Hindlimb muscle (tissue), 1 donor: ENCODE results near the gene PHF21A. TPM values are rescaled to one million over a fixed set of nuclear protein-coding genes. Genes with fewer than 3 reads are reported as not detected.
"Not testable (repeated sequence)": the region's sequence is repeated elsewhere in the genome, so short reads cannot be mapped to it uniquely, and the experiment has no call there.

ENCODE experiments used
- DNase-seq: peaks from one replicate; pipeline ENCODE4 v3.0.0-alpha.2; 2013
- polyA plus RNA-seq: library from polyadenylated mRNA; unstranded; fragments of 120-200 nt; gene quantifications from one replicate; pipeline ENCODE4 v1.2.1, GENCODE V29; 2013; ENCODE audit not compliant: insufficient read length

The PHF21A gene
- polyA plus RNA-seq, 1 donor: 37.4 TPM

- DNase-seq: no peak
Observed at GRCh38 chr11:45902452-45903380, 218.5 kb downstream of the PHF21A start.

- no peak for DNase-seq
Observed at GRCh38 chr11:45901626-45902025, 219.6 kb downstream of the PHF21A start.

- DNase-seq: no peak
Observed at GRCh38 chr11:45900916-45901617, 220.2 kb downstream of the PHF21A start.

GRCh38 chr11:45900175-45900800 lies 221.0 kb downstream of the PHF21A start:
- not testable (repeated sequence) for DNase-seq

- DNase-seq: peak; percentile 93
Observed at GRCh38 chr11:45899448-45900174, 221.6 kb downstream of the PHF21A start.

- DNase-seq: no peak
Observed at GRCh38 chr11:45899086-45899447, 222.2 kb downstream of the PHF21A start.

GRCh38 chr11:45897556-45897955 lies 223.7 kb downstream of the PHF21A start:
- DNase-seq: no peak

GRCh38 chr11:45896422-45896984 lies 224.8 kb downstream of the PHF21A start:
- peak; percentile 37 for DNase-seq

- no peak for DNase-seq
Observed at GRCh38 chr11:45895553-45896259, 225.5 kb downstream of the PHF21A start.

GRCh38 chr11:45894555-45895247 lies 226.6 kb downstream of the PHF21A start:
- no peak for DNase-seq

- DNase-seq: no peak
Observed at GRCh38 chr11:45892856-45893255, 228.4 kb downstream of the PHF21A start.

GRCh38 chr11:45890886-45891550 lies 230.2 kb downstream of the PHF21A start:
- DNase-seq: no peak

GRCh38 chr11:45889966-45890365 lies 231.3 kb downstream of the PHF21A start:
- DNase-seq: no peak

- DNase-seq: no peak
Observed at GRCh38 chr11:45889555-45889954, 231.7 kb downstream of the PHF21A start.

- no peak for DNase-seq
Observed at GRCh38 chr11:45887587-45887986, 233.7 kb downstream of the PHF21A start.

GRCh38 chr11:45886816-45887520 lies 234.3 kb downstream of the PHF21A start:
- no peak for DNase-seq

GRCh38 chr11:45885921-45886721 lies 235.1 kb downstream of the PHF21A start:
- DNase-seq: no peak

- DNase-seq: peak; percentile 37
Observed at GRCh38 chr11:45885274-45885920, 235.9 kb downstream of the PHF21A start, which contains the start of gene MAPK8IP1. Gene MAPK8IP1, plus strand, starts transcription at chr11:45885651. Its CDS starts 170 bp downstream, at chr11:45885821.
